ENCODE measurements around the gene CT47C1. TPM values are rescaled to one million over a fixed set of nuclear protein-coding genes. Genes with fewer than 3 reads are reported as not detected.
"Not testable (repeated sequence)": the region's sequence is repeated elsewhere in the genome, so short reads cannot be mapped to it uniquely, and the experiment has no call there.

CT47C1 gene
- total RNA-seq (2014; rRNA removed; shearing (Covaris generic)) = not detected in 2 replicates

DNA sequence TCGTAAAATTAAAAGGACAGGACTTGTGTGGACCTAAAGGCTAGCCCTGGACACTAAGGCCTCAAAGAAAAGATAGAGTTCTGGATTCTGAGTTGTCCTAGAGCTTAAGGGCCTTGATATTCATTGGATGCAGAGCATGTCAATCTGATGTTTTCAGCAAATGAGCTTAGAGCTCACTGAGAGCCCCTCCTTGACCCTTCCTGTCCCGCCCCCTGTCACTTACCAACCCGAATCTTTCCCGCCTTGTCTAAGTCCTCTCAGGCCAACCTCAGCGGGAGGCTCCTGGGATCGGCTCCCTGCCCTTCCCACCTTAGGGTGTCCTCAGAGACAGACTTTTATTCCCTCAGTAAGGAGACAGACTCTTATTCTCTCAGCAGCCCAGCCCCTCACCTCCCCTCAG lies at the start of gene CT47C1:
CT47C1 (plus strand) TSS at position 250 of the 400 bp plus-strand sequence. CDS start 233 bp downstream, outside the sequence.
- DNase-seq (ENCODE audit: low read depth) = no peak

DNA sequence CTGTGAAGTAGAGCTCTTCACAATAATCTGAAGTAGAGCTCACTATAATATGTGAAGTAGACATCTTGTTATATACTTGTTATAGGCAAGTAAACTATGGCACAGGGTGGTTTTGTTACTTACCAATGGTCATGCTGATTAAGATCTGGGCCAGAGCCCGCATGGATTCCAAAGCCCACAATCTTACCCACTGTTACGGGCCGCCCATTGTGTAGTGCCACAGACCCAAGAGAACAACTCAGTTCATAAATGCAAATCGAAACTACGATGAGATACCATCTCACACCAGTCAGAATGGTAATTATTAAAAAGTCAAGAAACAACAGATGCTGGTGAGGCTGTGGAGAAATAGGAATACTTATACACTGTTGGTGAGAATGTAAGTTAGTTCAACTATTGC lies 46.9 kb upstream of the CT47C1 start:
- DNase-seq (ENCODE audit: low read depth) = no peak

GRCh38 chrX:119026344-119026743 lies 46.4 kb upstream of the CT47C1 start:
- DNase-seq (ENCODE audit: low read depth) = not testable (repeated sequence)

DNA sequence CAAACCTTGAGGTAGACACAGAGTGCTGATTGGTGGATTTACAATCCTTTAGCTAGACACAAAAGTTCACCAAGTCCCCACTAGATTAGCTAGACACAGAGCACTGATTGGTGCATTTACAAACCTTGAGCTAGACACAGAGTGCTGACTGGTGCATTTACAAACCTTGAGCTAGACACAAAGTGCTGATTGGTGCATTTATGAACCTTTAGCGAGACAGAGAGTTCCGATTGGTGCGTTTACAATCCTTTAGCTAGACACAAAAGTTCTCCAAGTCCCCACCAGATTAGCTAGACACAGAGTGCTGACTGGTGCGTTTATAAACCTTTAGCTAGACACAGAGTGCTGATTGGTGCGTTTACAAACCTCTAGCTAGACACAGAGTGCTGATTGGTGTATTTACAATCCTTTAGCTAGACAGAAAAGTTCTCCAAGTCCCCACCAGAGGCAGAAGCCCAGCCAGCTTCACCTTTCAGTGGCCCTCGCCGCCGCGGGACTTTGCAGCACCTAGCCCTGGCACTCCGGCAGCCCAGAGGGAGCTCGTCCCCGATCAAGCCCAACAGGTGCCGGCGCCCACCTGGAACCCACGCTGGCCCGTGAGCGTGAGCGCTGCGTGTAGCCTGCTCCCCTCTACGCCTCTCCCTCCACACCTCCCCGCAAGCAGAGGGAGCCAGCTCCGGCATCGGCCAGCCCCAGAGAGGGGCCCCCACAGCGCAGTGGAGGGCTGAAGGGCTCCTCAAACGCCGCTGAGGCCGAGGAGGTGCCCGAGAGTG lies 44.6 kb upstream of the CT47C1 start:
- not testable (repeated sequence) for DNase-seq (ENCODE audit: low read depth)

- no peak for DNase-seq (ENCODE audit: low read depth)
Observed at GRCh38 chrX:119028733-119029330, 44.0 kb upstream of the CT47C1 start.

GRCh38 chrX:119029656-119030055 lies 43.1 kb upstream of the CT47C1 start:
- DNase-seq (ENCODE audit: low read depth) = not testable (repeated sequence)

- no peak for DNase-seq (ENCODE audit: low read depth)
Observed at GRCh38 chrX:119030990-119031389, 41.8 kb upstream of the CT47C1 start.

- DNase-seq (ENCODE audit: low read depth) = no peak
Observed at GRCh38 chrX:119036107-119037029, 36.4 kb upstream of the CT47C1 start.

DNA sequence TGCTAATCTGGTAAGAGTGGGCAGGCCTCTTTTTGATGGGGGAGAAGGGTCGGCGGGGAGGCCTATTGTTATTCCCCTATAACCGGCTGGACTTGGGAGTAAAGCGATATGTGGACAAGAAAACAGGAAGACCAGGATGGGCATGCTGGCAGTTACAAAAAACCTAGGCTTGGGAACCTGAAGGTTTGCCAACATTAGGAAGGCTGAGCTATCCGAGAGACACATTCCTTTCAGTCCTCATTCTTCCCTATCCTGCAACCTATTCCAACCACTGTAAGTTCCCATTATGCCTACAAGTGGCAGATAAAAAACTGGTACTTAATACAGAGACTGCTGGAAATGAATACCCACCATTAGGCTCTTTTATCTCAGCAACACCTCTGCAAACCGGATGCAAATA lies 32.4 kb upstream of the CT47C1 start:
- no peak for DNase-seq (ENCODE audit: low read depth)

- DNase-seq (ENCODE audit: low read depth) = peak; percentile 73
Observed at GRCh38 chrX:119041175-119041574, 31.6 kb upstream of the CT47C1 start.

- DNase-seq (ENCODE audit: low read depth) = no peak
Observed at GRCh38 chrX:119042040-119042439, 30.8 kb upstream of the CT47C1 start.

GRCh38 chrX:119042996-119043395 lies 29.8 kb upstream of the CT47C1 start:
- no peak for DNase-seq (ENCODE audit: low read depth)

GRCh38 chrX:119045884-119046283 lies 26.9 kb upstream of the CT47C1 start:
- no peak for DNase-seq (ENCODE audit: low read depth)

GRCh38 chrX:119055687-119056086 lies 17.1 kb upstream of the CT47C1 start:
- DNase-seq (ENCODE audit: low read depth) = no peak

DNA sequence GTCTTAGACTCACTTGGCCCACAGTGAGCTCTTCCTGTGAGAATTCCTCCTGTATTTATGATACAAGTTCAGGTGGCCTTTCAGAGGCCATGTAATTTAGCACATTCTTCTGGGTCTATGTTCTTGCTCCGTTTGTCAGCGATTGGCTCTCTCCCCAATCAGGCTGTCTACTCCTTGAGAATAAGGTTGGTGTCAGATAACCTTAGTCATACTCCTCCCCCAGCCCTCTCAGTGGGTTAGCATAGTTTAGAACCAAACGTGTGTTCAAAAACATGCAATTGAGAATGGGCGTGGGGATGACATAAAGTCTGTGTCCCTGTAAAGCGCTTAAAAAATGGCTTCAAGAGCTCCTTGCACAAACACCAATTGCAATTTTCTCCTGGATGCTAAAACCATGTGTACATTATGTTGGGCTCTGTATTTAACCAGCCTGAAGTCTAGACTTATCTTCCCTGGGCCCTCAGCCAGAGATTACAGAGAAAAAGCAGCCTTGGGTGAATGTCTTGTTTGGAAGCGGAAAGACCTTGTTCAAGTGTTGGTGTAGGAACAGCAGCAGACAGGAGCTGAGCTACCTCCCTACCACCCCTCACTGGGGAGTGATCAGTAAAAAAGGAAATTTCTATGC lies 9.9 kb upstream of the CT47C1 start:
- DNase-seq (ENCODE audit: low read depth) = peak; percentile 23

DNA sequence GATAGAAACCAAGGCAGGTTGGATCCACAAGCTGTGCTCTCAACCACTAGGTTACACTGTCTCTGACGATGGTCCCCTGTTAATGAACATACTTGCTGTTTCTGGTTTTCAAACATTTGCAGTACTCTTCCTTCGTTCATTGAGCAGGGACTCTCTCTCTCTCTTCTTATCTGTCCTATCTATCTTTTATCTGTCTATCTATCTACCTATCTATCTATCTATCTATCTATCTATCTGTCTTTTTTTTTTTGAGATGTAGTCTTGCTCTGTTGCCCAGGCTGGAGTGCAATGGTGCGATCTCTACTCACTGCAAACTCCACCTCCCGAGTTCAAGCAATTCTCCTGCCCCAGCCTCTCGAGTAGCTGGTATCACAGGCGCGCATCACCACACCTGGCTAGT lies 9.4 kb upstream of the CT47C1 start:
- DNase-seq (ENCODE audit: low read depth) = no peak

DNA sequence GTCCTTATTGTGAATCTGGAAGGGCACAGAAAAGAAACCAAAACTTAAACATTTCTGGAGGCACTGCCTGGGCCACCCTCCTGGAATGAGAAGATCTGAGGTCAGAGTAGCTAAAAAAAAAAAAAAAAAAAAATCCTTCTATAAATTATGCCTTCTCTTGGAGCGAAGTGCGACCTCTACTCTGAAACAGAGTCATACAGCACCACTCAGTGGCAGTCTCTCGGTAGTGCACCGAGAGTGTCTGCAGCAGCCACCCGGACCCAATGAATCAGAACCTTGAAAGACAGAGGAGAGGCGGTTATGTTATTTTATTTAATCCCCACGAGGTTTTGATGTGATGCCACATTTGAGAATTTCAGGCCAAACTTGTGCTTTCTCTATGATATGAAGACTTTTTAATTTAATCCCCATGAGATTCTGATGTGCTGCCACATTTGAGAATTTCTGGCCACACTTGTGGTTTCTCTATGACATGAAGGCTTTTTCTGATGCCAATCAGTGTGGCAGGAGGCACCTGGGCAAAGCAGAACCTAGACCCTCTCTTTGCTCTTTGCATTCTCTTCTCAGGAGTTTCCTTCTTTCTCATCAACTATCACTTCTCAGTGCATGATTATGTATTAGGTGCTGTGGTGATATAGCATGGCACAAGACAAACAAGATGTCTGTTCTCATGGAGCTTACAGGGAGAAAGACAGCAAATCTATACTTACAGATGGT lies 5.6 kb upstream of the CT47C1 start:
- DNase-seq (ENCODE audit: low read depth) = peak; percentile 54

DNA sequence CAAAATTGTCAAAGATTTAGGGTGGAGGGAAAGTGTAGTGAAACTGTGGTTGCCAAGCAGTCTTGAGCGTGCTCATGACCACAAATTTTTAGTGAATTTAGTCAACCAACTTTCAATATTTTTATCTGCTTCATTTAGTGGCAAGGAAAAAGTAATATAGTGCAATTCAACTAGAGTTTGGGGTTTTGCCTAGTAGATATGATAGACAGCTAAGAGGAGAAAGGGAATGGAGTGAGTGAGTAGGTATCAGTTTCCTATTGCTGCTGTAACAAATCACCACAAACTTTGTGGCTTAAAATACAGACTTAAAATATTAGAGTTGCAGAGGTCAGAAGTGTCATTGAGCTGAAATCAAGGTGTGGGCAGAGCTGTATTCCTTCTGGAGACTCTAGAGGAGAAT lies 3.7 kb upstream of the CT47C1 start:
- no peak for DNase-seq (ENCODE audit: low read depth)

DNA sequence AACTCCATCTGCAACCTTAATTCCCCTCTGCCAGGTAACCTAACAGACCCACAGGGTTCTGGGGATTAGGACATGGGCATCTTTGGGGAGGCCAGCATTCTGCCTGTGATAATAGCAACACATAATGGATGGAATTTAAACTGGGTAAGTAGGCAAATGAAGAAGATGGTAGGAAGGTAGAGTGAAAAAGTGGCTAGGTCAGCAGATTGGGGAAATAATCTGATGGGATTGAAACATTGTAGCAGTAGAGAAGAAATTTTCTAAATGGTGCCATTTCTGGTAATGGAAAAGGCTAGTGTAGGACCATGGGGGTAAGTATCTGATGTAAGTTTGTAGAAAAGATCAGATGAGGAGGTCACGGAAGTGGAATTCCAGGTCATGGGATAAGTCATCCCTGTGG lies 3.0 kb upstream of the CT47C1 start:
- DNase-seq (ENCODE audit: low read depth) = no peak

DNA sequence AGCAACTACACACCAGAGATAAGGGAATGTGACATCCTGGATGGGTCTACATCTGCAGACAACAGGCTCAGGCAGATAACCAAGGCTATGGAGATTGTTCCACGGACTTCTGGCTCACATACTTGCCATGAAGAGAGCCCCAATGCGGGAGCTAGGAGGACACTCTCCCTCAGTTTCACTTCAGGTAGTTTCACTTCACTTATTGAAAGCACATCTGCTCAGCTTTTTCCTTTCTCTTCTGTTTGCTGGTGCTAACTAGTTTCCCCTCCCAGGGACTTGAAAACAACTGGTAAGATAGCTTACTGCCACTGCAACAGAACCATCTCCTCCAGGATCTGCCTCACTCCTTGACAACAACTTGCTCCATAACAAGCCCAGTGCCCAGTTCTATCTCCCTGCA lies 1.4 kb upstream of the CT47C1 start:
- DNase-seq (ENCODE audit: low read depth) = no peak

- DNase-seq (ENCODE audit: low read depth) = no peak
Observed at GRCh38 chrX:119073200-119073905, 560 bp downstream of the CT47C1 start.

Data from Daoy (cell line).